Parathyroid adenoma (tissue), 2 donors: ENCODE measurements around the gene ORC4.

Experiments
- H2AFZ ChIP-seq: fragments of 300-600 bp; sonication (generic); one replicate; pipeline ENCODE4 v1.7.0; 2017; ENCODE audit warnings: antibody characterized with exemption, mild to moderate bottlenecking
- H3K27ac ChIP-seq: fragments of 300-600 bp; sonication (generic); one replicate; pipeline ENCODE4 v1.7.0; 2017
- H3K27me3 ChIP-seq: fragments of 300-600 bp; sonication (generic); one replicate; pipeline ENCODE4 v1.7.0; 2017; ENCODE audit warnings: low read length; ENCODE audit not compliant: control insufficient read depth, insufficient read depth
- H3K36me3 ChIP-seq: fragments of 300-600 bp; sonication (generic); one replicate; pipeline ENCODE4 v1.7.0; 2017; ENCODE audit warnings: low read length; ENCODE audit not compliant: control insufficient read depth, insufficient read depth
- H3K4me1 ChIP-seq: fragments of 300-600 bp; sonication (generic); one replicate; pipeline ENCODE4 v1.7.0; 2017; ENCODE audit warnings: control low read depth
- H3K4me2 ChIP-seq: fragments of 300-600 bp; sonication (generic); one replicate; pipeline ENCODE4 v1.7.0; 2017; ENCODE audit warnings: low read length
- H3K4me3 ChIP-seq: fragments of 300-600 bp; sonication (generic); one replicate; pipeline ENCODE4 v1.7.0; 2017; ENCODE audit warnings: low read depth, low read length
- H3K79me2 ChIP-seq: fragments of 300-600 bp; sonication (generic); one replicate; pipeline ENCODE4 v1.7.0; 2017; ENCODE audit warnings: control low read depth
- H3K9ac ChIP-seq: fragments of 300-600 bp; sonication (generic); one replicate; pipeline ENCODE4 v1.7.0; 2017; ENCODE audit warnings: mild to moderate bottlenecking
- H3K9me3 ChIP-seq: fragments of 300-600 bp; sonication (generic); one replicate; pipeline ENCODE4 v1.7.0; 2017; ENCODE audit warnings: low read length; ENCODE audit not compliant: control insufficient read depth
- TF ChIP-seq, protein P1 (sequence below): fragments of 300-600 bp; sonication (generic); IDR thresholded peaks from one replicate; pipeline ENCODE4 v1.7.0; 2017; ENCODE audit warnings: antibody characterized with exemption, mild to moderate bottlenecking
- donor health status: primary hyperparathyroidism.

ORC4 gene

DNA sequence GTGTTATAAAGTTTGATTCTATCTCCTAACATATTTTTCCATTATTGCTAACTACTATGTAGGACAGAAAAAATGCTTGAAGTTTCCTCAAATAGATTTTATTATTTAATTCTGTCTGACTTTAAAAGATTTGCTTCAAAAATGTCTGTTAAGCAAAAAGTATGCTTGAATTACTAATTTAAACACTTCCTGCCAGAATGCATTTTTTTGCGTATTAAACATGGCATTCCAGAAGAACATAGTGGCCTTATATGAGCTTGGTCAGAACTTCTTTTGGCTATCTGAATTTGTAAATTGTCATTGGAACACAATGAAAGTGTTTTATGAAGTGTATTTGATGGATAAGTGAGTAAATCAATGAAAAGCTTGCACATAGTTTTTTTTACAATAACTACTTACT, 38.1 kb upstream of the ORC4 start:
- Histone ChIP-seq H2AFZ (no peak overlapping the region), H3K4me3 (no peak overlapping the region), H3K27ac (no peak overlapping the region), H3K27me3 (no peaks in the 10 kb centered on the region), H3K36me3 (no peaks in the 10 kb centered on the region), H3K4me1 (no peaks in the 10 kb centered on the region), H3K9ac (no peak overlapping the region), H3K4me2 (no peak overlapping the region), H3K9me3 (no peaks in the 10 kb centered on the region), H3K79me2 (no peaks in the 10 kb centered on the region)
- TF ChIP-seq, protein P1, sequence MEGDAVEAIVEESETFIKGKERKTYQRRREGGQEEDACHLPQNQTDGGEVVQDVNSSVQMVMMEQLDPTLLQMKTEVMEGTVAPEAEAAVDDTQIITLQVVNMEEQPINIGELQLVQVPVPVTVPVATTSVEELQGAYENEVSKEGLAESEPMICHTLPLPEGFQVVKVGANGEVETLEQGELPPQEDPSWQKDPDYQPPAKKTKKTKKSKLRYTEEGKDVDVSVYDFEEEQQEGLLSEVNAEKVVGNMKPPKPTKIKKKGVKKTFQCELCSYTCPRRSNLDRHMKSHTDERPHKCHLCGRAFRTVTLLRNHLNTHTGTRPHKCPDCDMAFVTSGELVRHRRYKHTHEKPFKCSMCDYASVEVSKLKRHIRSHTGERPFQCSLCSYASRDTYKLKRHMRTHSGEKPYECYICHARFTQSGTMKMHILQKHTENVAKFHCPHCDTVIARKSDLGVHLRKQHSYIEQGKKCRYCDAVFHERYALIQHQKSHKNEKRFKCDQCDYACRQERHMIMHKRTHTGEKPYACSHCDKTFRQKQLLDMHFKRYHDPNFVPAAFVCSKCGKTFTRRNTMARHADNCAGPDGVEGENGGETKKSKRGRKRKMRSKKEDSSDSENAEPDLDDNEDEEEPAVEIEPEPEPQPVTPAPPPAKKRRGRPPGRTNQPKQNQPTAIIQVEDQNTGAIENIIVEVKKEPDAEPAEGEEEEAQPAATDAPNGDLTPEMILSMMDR, result no peak

DNA sequence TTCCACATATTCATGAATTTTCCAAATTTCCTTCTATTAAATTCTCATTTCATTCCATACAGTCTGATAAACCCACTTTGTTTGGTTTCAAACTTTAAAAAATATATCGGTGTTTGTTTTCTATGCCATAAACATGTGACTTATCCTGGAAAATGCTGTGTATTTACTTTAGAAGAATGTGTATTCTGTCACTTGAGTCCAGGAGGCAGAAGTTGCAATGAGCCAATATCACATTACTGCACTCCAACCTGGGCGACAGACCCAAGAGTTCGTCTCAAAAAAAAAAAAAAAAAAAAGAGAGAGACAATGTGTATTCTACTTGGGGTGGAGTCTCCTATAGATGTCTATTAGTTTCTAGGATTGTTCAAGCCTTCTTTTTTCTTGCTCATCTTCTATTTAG, 32.1 kb upstream of the ORC4 start:
- Histone ChIP-seq H3K27me3 (no peaks in the 10 kb centered on the region), H3K9me3 (no peaks in the 10 kb centered on the region), H3K79me2 (peaks cover 5% of the 10 kb centered on the region), H2AFZ (no peak overlapping the region), H3K27ac (no peak overlapping the region), H3K4me3 (no peak overlapping the region), H3K36me3 (no peaks in the 10 kb centered on the region), H3K4me2 (no peak overlapping the region), H3K9ac (no peak overlapping the region), H3K4me1 (no peaks in the 10 kb centered on the region)
- TF ChIP-seq, protein P1, result no peak

DNA sequence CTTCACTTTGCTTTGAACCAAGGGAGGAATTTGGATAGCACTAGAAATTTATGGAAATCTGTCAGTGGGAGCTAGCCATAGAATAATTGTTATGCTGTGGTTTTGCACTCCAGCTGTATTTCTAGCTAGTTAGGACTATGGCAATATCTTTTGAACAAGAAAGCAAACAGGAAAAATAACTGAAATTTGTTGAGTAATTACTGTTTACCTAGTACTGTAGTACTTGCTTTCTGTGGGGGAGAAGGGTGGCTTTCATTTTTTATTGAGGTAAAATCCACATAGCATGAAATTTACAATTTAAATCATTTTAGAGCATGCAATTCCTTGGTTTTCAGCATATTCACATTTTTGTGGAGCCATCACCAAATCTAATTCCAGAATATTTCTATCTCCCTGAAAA, 28.7 kb upstream of the ORC4 start:
- no peaks in the 10 kb centered on the region for H3K27me3 ChIP-seq
- H3K27ac ChIP-seq, result no peak overlapping the region
- peaks cover 10% of the 10 kb centered on the region for H3K79me2 ChIP-seq
- H3K9ac ChIP-seq, result no peak overlapping the region
- H3K36me3 ChIP-seq, result no peaks in the 10 kb centered on the region
- no peak overlapping the region for H3K4me3 ChIP-seq
- no peak overlapping the region for H2AFZ ChIP-seq
- TF ChIP-seq, protein P1, result no peak
- H3K4me2 ChIP-seq, result no peak overlapping the region
- no peaks in the 10 kb centered on the region for H3K9me3 ChIP-seq
- no peaks in the 10 kb centered on the region for H3K4me1 ChIP-seq

DNA sequence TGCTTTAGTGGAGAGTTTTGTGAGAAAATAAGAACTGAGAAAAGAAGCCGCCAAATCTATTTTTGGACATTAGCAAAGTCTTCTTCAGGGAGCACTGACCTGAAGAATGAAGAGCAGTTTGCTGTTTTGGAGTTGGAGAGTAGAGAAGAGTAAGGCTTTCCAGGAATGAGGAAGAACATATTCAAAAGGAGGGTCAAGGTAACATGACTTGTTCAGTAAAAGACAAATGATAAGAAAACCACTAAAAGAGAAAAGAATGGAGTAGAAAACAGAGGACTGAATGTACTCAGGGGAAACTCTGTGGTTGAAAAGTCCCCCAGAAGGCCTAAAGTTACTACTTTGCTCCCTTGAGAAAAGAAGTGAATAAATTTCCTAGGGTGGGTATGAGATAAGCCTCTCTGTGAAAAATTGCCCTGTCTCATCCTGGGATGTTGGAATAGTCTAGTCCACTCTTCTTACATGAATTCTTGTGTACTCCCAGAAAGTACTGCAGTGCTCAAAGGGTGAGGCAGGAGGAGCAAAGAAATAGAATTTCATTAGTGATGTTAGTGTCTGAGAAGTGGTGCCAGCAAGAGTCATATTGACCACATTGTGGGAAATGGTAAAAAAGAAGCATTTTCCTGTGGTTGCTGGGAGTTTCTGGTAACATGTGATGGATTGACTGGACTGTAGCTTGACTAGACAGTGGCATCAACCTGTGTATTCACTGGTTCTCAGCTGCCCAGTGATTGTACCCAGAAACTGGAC, 28.1 kb upstream of the ORC4 start:
- H3K9me3 ChIP-seq, result no peaks in the 10 kb centered on the region
- H3K27ac ChIP-seq, result no peak overlapping the region
- no peak overlapping the region for H3K4me2 ChIP-seq
- no peaks in the 10 kb centered on the region for H3K36me3 ChIP-seq
- TF ChIP-seq, protein P1, result no peak
- H3K4me1 ChIP-seq, result no peaks in the 10 kb centered on the region
- no peaks in the 10 kb centered on the region for H3K27me3 ChIP-seq
- no peak overlapping the region for H2AFZ ChIP-seq
- no peak overlapping the region for H3K9ac ChIP-seq
- peaks cover 10% of the 10 kb centered on the region for H3K79me2 ChIP-seq
- H3K4me3 ChIP-seq, result no peak overlapping the region

DNA sequence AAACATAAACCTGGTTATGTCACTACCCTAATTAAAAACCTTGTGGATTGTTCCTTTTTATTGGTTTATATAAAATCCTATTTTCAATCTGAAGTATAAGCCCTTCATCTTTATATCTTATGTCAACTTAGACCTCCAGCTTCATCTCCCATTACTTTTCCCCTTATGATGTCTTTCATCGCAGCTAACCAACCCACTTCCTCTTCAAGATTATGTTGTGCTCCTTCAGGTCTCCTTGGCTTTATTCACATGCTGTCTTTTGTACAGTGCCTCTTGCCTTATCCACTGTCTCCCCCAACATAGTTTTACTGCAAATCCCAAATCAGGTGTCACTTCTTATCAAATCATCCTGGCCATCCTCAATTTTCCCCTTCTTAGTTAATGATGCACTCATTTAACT, 26.3 kb upstream of the ORC4 start:
- Histone ChIP-seq H3K27ac (no peak overlapping the region), H3K4me3 (no peak overlapping the region), H3K27me3 (no peaks in the 10 kb centered on the region), H3K4me2 (no peak overlapping the region), H3K36me3 (no peaks in the 10 kb centered on the region), H3K4me1 (no peaks in the 10 kb centered on the region), H3K79me2 (peaks cover 5% of the 10 kb centered on the region), H2AFZ (no peak overlapping the region), H3K9me3 (no peaks in the 10 kb centered on the region), H3K9ac (no peak overlapping the region)
- TF ChIP-seq, protein P1, result no peak
